Stimulated activated naive B cell treated with anti-CD40 and anti-IgM and Interleukin-4, amounts not matched to agents 10 μg/mL and 1 μg/mL and 100 μg/mL, for 72 hours (primary cell): ENCODE data around the gene PRR36.

Experiments used
- ATAC-seq, 2 donors: fragments of 150-1000 bp; cut with Tn5 transposase; replicated peaks; 2 replicates each; pipeline ENCODE4 v1.10.0; 2021; ENCODE audit warnings: moderate library complexity in 1 of 2
- DNase-seq: peaks from one replicate; pipeline ENCODE4 v3.0.0; 2021
- H3K27ac Mint-ChIP-seq: one replicate; pipeline ENCODE4 v1.8.0; 2022; ENCODE audit warnings: mild to moderate bottlenecking, mixed read lengths
- H3K27me3 Mint-ChIP-seq, 2 donors: one replicate each; pipeline ENCODE4 v1.8.0; 2022; ENCODE audit warnings: mixed read lengths in 2 of 2
- H3K36me3 Mint-ChIP-seq, 2 donors: one replicate each; pipeline ENCODE4 v1.8.0; 2022; ENCODE audit warnings: mixed read lengths in 2 of 2, mild to moderate bottlenecking in 1 of 2
- H3K4me1 Mint-ChIP-seq, 2 donors: one replicate each; pipeline ENCODE4 v1.8.0; 2022; ENCODE audit warnings: mixed read lengths in 2 of 2, mild to moderate bottlenecking in 1 of 2
- H3K4me3 Mint-ChIP-seq, 2 donors: one replicate each; pipeline ENCODE4 v1.8.0; 2022; ENCODE audit warnings: mild to moderate bottlenecking in 2 of 2, mixed read lengths in 2 of 2, moderate library complexity in 1 of 2
- H3K9me3 Mint-ChIP-seq, 2 donors: one replicate each; pipeline ENCODE4 v1.8.0; 2022; ENCODE audit warnings: mixed read lengths in 2 of 2, mild to moderate bottlenecking in 1 of 2

Gene PRR36

DNA sequence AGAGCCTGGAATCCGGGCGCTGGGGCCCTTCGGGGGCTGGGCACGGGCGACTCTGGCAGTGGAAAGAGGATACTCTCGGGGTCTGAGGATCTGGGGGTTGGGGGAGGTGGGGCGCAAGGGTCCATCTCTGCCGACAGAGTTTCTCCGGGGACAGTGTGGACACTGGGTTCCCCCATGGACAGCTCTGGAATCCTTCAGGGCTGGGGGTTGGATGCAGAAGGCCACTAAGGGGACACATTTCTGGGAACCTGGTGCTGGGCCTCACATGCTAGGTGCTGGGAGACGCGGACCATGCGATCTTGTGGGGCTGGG is 42.7 kb upstream of the PRR36 start:
- H3K4me1 Mint-ChIP-seq: peaks cover 27 to 70% of the 10 kb centered on the region in 2 donors
- peaks cover 37 to 49% of the 10 kb centered on the region in 2 donors for H3K27me3 Mint-ChIP-seq
- peak overlapping the region; percentile 85 for H3K27ac Mint-ChIP-seq
- peaks cover 13 to 20% of the 10 kb centered on the region in 2 donors for H3K36me3 Mint-ChIP-seq
- DNase-seq (no peak), ATAC-seq (no peak)
- H3K4me3 Mint-ChIP-seq: peak overlapping the region; percentile 79 to 81
- no peaks in the 10 kb centered on the region for H3K9me3 Mint-ChIP-seq

- H3K9me3 Mint-ChIP-seq: no peaks in the 10 kb centered on the region
- H3K4me1 Mint-ChIP-seq: peaks cover 23 to 65% of the 10 kb centered on the region in 2 donors
- H3K27me3 Mint-ChIP-seq: peaks cover 37 to 49% of the 10 kb centered on the region in 2 donors
- no peak for DNase-seq
- peak overlapping the region; percentile 47 for H3K27ac Mint-ChIP-seq
- H3K36me3 Mint-ChIP-seq: peaks cover 19 to 23% of the 10 kb centered on the region in 2 donors
- ATAC-seq: peak; percentile 6 to 22
- peak overlapping the region; percentile 79 to 81 for H3K4me3 Mint-ChIP-seq
These were observed 42.1 kb upstream of the PRR36 start for GRCh38 chr19:7916103-7916954.

- H3K9me3 Mint-ChIP-seq: no peaks in the 10 kb centered on the region
- no peak overlapping the region for H3K27ac Mint-ChIP-seq
- ATAC-seq (no peak), DNase-seq (no peak)
- H3K27me3 Mint-ChIP-seq: peaks cover 37 to 49% of the 10 kb centered on the region in 2 donors
- peaks cover 25 to 29% of the 10 kb centered on the region in 2 donors for H3K36me3 Mint-ChIP-seq
- H3K4me1 Mint-ChIP-seq: peaks cover 22 to 57% of the 10 kb centered on the region in 2 donors
- H3K4me3 Mint-ChIP-seq: peak overlapping the region; percentile 60 to 81
These were observed 41.3 kb upstream of the PRR36 start for GRCh38 chr19:7915250-7916102.

DNA sequence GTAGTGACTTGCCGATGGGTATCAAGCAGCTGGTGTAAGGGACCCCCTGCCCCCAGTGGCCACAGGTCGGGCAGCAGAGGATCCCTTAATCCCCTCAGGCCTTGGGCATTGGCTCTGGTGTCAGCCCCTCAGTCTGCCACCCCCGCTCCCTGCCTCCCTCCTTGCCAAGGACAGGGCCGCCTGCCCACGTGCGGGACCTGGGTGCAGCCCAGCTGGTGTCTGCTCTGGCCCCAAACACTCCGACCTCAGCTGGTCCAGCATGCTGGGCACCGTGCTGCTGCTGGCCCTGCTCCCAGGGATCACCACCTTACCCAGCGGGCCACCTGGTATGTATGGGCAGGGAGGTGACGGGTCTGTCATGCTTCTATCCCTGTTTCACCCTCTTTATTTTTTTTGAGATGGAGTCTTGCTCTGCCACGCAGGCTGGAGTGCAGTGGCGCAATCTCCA is 40.4 kb upstream of the PRR36 start, which contains the start of gene TGFBR3L:
Gene TGFBR3L, plus strand, starts transcription at position 233 of the 448 bp plus-strand sequence.
- H3K36me3 Mint-ChIP-seq: peaks cover 30% of the 10 kb centered on the region in 2 donors
- no peak for DNase-seq
- no peak within 1 kb of the TSS for H3K27ac Mint-ChIP-seq

GRCh38 chr19:7914099-7914498 is 39.9 kb upstream of the PRR36 start:
- Mint-ChIP-seq H3K9me3 (no peaks in the 10 kb centered on the region), H3K36me3 (peaks cover 31 to 34% of the 10 kb centered on the region in 2 donors), H3K27ac (no peak overlapping the region), H3K4me3 (no peak overlapping the region), H3K4me1 (peaks cover 15 to 45% of the 10 kb centered on the region in 2 donors), H3K27me3 (peaks cover 30 to 37% of the 10 kb centered on the region in 2 donors)
- no peak for DNase-seq
- ATAC-seq: no peak

More for the DNA sequence above, 40.4 kb upstream of the PRR36 start, which contains the start of gene TGFBR3L:
- H3K9me3 Mint-ChIP-seq: no peaks in the 10 kb centered on the region
- peaks cover 32 to 42% of the 10 kb centered on the region in 2 donors for H3K27me3 Mint-ChIP-seq
- peaks cover 16 to 50% of the 10 kb centered on the region in 2 donors for H3K4me1 Mint-ChIP-seq
- no peak for ATAC-seq
- H3K4me3 Mint-ChIP-seq: peak within 1 kb of the TSS; percentile 60 to 81

GRCh38 chr19:7913652-7914051 is 39.5 kb upstream of the PRR36 start:
- no peaks in the 10 kb centered on the region for H3K9me3 Mint-ChIP-seq
- no peak overlapping the region for H3K27ac Mint-ChIP-seq
- H3K27me3 Mint-ChIP-seq: peaks cover 30 to 33% of the 10 kb centered on the region in 2 donors
- H3K4me3 Mint-ChIP-seq: no peak overlapping the region
- H3K36me3 Mint-ChIP-seq: peaks cover 31 to 34% of the 10 kb centered on the region in 2 donors
- no peak for ATAC-seq
- DNase-seq: no peak
- H3K4me1 Mint-ChIP-seq: peaks cover 15 to 44% of the 10 kb centered on the region in 2 donors

DNA sequence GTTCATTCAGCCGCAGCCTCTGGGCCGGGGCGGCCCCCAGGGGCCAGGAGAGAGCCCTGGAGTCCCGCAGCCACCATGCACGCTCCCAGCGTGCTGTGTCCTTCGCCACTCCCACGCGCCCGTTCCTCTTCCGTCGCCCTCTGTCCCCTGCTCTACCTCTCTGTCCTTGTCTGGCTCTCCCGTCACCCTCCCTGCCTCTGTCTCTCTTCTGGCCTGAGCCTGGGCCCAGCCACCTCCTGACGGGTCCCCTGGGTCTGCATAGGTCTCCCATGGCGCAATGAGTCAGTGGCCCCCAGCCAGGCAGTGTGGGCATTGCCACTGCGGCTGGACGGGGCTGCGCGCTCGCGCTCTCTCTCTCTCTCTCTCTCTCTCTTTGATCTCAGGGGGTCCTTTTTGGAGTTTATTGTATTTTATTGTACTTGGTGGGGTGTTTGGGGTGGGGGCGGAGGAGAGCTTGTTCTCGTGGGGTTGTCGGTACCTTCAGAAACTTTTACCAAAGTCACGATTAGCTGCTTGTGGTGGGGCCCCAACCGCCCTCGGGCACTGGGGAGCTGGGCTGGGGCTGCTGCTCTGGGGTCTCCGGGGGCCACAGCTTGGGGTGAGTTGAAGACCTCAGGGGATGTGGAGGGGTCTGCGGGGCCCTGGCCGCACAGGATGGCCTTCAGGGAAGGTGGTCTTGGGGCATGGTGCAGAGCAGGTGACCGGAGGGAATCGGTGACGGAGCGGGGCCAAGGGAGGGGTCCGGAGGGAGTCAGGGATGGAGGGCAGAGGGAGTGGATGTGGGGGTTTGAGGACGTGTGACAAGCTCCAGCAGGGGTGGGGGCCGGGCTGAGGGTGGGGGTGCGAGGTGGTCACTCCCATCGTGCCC is 38.7 kb upstream of the PRR36 start:
- no peak for DNase-seq
- ATAC-seq: no peak
- H3K4me1 Mint-ChIP-seq: peaks cover 13 to 46% of the 10 kb centered on the region in 2 donors
- no peaks in the 10 kb centered on the region for H3K9me3 Mint-ChIP-seq
- no peak overlapping the region for H3K4me3 Mint-ChIP-seq
- H3K36me3 Mint-ChIP-seq: peaks cover 31 to 34% of the 10 kb centered on the region in 2 donors
- peaks cover 25 to 26% of the 10 kb centered on the region in 2 donors for H3K27me3 Mint-ChIP-seq
- H3K27ac Mint-ChIP-seq: peak overlapping the region; percentile 57

GRCh38 chr19:7912144-7912696 is 38.0 kb upstream of the PRR36 start:
- no peaks in the 10 kb centered on the region for H3K9me3 Mint-ChIP-seq
- DNase-seq: no peak
- peaks cover 15 to 44% of the 10 kb centered on the region in 2 donors for H3K4me1 Mint-ChIP-seq
- no peak overlapping the region for H3K27ac Mint-ChIP-seq
- no peak for ATAC-seq
- peaks cover 34 to 38% of the 10 kb centered on the region in 2 donors for H3K36me3 Mint-ChIP-seq
- no peak overlapping the region for H3K4me3 Mint-ChIP-seq
- H3K27me3 Mint-ChIP-seq: peaks cover 20 to 22% of the 10 kb centered on the region in 2 donors

DNA sequence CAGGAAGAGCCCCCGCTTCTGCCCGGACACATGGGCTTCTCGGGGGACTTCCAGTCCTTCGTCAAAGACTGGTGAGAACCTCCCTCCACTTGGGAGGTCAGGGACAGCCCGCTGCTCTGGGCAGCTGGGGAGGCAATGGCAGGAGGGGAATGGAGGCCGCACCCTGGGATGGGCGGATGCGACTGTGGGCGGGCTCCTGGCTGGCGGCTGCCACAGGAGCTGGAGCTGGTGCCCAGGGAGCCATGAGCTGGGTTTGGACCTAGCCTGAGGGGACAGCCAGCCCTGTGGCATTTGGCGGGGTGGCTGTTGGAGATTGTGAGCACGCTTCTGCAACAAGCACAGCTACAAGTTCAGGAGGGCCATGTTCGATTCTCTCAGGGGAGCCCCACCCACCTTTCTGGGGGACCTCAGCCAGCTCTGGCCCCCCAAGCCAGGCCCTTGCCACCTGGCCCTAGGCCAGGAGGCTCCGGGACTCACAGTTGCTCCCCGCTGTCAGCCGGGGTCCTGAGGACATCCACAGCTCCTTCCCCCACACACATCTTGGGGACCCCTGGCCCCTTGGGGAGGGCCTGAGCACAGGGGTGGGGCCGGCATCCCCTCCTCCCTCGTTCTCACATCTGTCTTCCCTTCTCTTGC is 37.4 kb upstream of the PRR36 start:
- peaks cover 16 to 39% of the 10 kb centered on the region in 2 donors for H3K4me1 Mint-ChIP-seq
- DNase-seq (no peak), ATAC-seq (no peak)
- H3K36me3 Mint-ChIP-seq: peaks cover 38 to 42% of the 10 kb centered on the region in 2 donors
- no peaks in the 10 kb centered on the region for H3K9me3 Mint-ChIP-seq
- H3K4me3 Mint-ChIP-seq: no peak overlapping the region
- H3K27me3 Mint-ChIP-seq: peaks cover 16 to 19% of the 10 kb centered on the region in 2 donors
- no peak overlapping the region for H3K27ac Mint-ChIP-seq

DNA sequence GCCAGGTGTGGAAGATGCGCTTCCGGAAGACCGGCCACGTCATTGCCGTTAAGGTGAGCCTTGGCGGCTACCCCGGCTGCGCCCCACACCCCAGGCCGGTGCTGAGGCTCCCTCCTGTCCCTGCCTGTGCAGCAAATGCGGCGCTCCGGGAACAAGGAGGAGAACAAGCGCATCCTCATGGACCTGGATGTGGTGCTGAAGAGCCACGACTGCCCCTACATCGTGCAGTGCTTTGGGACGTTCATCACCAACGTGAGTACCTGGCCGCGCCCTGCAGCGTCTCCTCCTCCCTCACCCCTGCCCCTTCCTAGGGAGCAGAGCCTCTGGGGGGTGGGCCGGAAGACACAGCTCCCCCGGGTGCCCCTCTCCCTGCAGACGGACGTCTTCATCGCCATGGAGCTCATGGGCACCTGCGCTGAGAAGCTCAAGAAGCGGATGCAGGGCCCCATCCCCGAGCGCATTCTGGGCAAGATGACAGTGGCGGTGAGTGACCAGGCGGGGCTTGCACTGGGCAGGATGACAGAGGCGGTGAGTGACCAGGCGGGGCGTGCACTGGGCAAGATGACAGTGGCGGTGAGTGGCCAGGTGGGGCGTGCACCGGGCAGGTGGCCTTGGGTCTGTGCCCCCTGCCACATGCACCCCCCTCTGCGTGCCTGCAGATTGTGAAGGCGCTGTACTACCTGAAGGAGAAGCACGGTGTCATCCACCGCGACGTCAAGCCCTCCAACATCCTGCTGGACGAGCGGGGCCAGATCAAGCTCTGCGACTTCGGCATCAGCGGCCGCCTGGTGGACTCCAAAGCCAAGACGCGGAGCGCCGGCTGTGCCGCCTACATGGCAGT is 36.4 kb upstream of the PRR36 start:
- ATAC-seq: no peak
- DNase-seq: no peak
- Mint-ChIP-seq H3K4me3 (no peak overlapping the region), H3K9me3 (no peaks in the 10 kb centered on the region), H3K27me3 (peaks cover 10 to 13% of the 10 kb centered on the region in 2 donors), H3K4me1 (peaks cover 17 to 39% of the 10 kb centered on the region in 2 donors), H3K27ac (no peak overlapping the region), H3K36me3 (peaks cover 43 to 49% of the 10 kb centered on the region in 2 donors)

DNA sequence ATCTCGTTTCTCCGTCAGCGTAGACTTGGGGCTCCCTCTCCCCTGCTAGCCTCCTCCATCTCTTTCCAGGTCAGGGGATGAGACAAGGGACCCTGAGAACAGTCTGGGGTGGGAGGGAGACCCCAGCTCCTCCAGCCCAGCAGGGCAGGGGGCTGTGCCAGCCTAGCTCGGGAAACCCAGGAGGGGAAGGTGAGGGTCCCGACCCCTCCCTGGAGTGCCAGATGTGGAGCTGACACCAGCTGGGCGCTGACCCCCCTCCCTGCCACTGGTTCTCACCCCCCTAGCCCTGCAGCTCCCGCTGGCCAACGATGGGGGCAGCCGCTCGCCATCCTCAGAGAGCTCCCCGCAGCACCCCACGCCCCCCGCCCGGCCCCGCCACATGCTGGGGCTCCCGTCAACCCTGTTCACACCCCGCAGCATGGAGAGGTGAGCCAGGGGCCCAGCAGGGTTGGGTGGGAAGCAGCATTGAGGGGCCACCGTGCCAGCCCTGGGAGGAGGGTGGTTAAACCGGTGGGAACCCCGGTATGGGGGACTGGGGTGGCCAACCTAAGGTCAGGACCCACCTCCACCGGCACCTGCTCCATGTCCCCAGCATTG is 35.4 kb upstream of the PRR36 start:
- Mint-ChIP-seq H3K9me3 (no peaks in the 10 kb centered on the region), H3K36me3 (peaks cover 42 to 57% of the 10 kb centered on the region in 2 donors), H3K4me1 (peaks cover 20 to 40% of the 10 kb centered on the region in 2 donors), H3K27me3 (peaks cover under 1 to 4% of the 10 kb centered on the region in 2 donors), H3K27ac (no peak overlapping the region), H3K4me3 (no peak overlapping the region)
- DNase-seq: no peak
- ATAC-seq: no peak
